ENCODE results near the gene TUSC2. TPM values are rescaled to one million over a fixed set of nuclear protein-coding genes. Genes with fewer than 3 reads are reported as not detected.

Gene TUSC2
- total and polyA plus RNA-seq, 2 of the 13 experiments (the other 11 are each of a cell fraction or from before 2014, with no cell fraction given): 36.7 to 39.1 TPM

- TF ChIP-seq DZIP1 (CRISPR knock-in tag; IDR thresholded peaks at IDR 0.05): no peak
- no peak for TF ChIP-seq CENPX (CRISPR knock-in tag; IDR thresholded peaks at IDR 0.05)
- TF ChIP-seq MTF1 (CRISPR knock-in tag; IDR thresholded peaks at IDR 0.05): 0 out of 2 replicates have a peak, but pooled peaks have one; percentile 27
- TF ChIP-seq ZNF546 (CRISPR knock-in tag; conservative IDR thresholded peaks at IDR 0.05): no peak; the same call in 1 of the 2 replicates
- no peak for TF ChIP-seq NPAS2 (CRISPR knock-in tag; IDR thresholded peaks at IDR 0.05; ENCODE audit: borderline replicate concordance)
Observed at GRCh38 chr3:50303013-50303815, 24.8 kb downstream of the TUSC2 start, which contains the start of gene HYAL1 (continued).

GRCh38 chr3:50302095-50303012 is 25.7 kb downstream of the TUSC2 start:
- Histone ChIP-seq H3K27ac (ENCODE audit: extremely low read length, insufficient read depth, low read length) (peak overlapping the region; percentile 96), H3K36me3 (replicated peaks in 1 of 2; ENCODE audit: control insufficient read depth in 1 of 2, insufficient read depth in 2 of 2, low read length in 2 of 2) (peaks cover 1 to 3% of the 10 kb centered on the region in 2 experiments; a peak in 2 of 5 replicates), H3K27me3 (ENCODE audit: control insufficient read depth in 1 of 2, insufficient read depth in 2 of 2, low read length in 2 of 2) (no peaks in the 10 kb centered on the region; a peak in 1 of 5 replicates), H3K4me1 (ENCODE audit: insufficient read depth, low read length) (peaks cover 56% of the 10 kb centered on the region), H4K20me1 (ENCODE audit: insufficient read depth, low read length) (peaks cover 11% of the 10 kb centered on the region), H3K9ac (ENCODE audit: insufficient read depth, low read depth, low read length) (peak overlapping the region; percentile 93), H3K4me3 (replicated peaks in 1 of 3; ENCODE audit: insufficient read depth in 1 of 3, low read depth in 2 of 3, low read length in 3 of 3) (peak overlapping the region; percentile 67 to 91 (median 71)), H3K79me2 (ENCODE audit: insufficient read depth, low read length) (peaks cover 36% of the 10 kb centered on the region), H3K9me3 (ENCODE audit: low read length) (no peaks in the 10 kb centered on the region), H2AFZ (ENCODE audit: low read length) (no peak overlapping the region), H3K4me2 (ENCODE audit: low read depth, low read length) (peak overlapping the region; percentile 86)
- in situ Hi-C loops (cut with HindIII; ENCODE audit: extremely low pct_ligation_motif_present, low pct_unique_long_range_greater_than_20kb): no loop called here
- no peak for FAIRE-seq
- ATAC-seq: peak; percentile 3
- intact Hi-C loops (cut with micrococcal nuclease; ENCODE audit: unreplicated experiment): loop anchor here (1.0 to 5.0 kb wide), 2 partner anchors 22 to 40 kb away; no protein-coding TSS in a partner anchor
- POLR2A ChIA-PET: interaction anchor here (1.1 to 7.9 kb wide), 14 partner anchors 10 to 106 kb away, joined by 3 to 222 read pairs (median 12); partner anchors contain the start of genes CYB561D2, GNAI2, HYAL2 and IFRD2
- BruUV-seq (replicated peaks): no TSS peak
- CTCF ChIA-PET (ENCODE audit: low intra/inter-chr PET ratio, low total read pairs): interaction anchor here (1.9 to 2.5 kb wide), 2 partner anchors 20 to 22 kb away, joined by 14 to 15 read pairs; partner anchors contain the start of gene HYAL2
- 10% methylated on average over 2 of the region's 32 CpGs for WGBS (ENCODE audit: low lambda C conversion rate)
- DNase-seq (ENCODE audit: low spot score): no peak
- TF ChIP-seq NFIC (IDR thresholded peaks at IDR 0.05; ENCODE audit: low read length) (no peak), SAP130 (CRISPR knock-in tag; IDR thresholded peaks at IDR 0.05; ENCODE audit: low read depth) (no peak), NCOR1 (IDR thresholded peaks at IDR 0.05; ENCODE audit: borderline replicate concordance, low read length) (no peak), CEBPZ (IDR thresholded peaks at IDR 0.05; ENCODE audit: low read length) (no peak), ZNF431 (CRISPR knock-in tag; IDR thresholded peaks at IDR 0.05; ENCODE audit: borderline replicate concordance, low read depth) (no peak), ZFX (CRISPR knock-in tag; IDR thresholded peaks at IDR 0.05; ENCODE audit: low read depth) (no peak), ZNF772 (CRISPR knock-in tag; IDR thresholded peaks at IDR 0.05) (peak; percentile 56; the same call in 1 of the 2 replicates), ELF4 (CRISPR knock-in tag; IDR thresholded peaks at IDR 0.05; ENCODE audit: borderline replicate concordance) (peak; percentile 15; the same call in 1 of the 2 replicates)

Data from HepG2 (cell line).